CD4-positive, alpha-beta T cell (primary cell): ENCODE measurements around the gene FAM76A. TPM values are rescaled to one million over a fixed set of nuclear protein-coding genes. Genes with fewer than 3 reads are reported as not detected.
"Not testable (repeated sequence)": the region's sequence is repeated elsewhere in the genome, so short reads cannot be mapped to it uniquely, and the experiment has no call there.

ENCODE experiments used
- ATAC-seq: fragments of 200-7000 bp; cut with Tn5 transposase; one replicate; pipeline ENCODE4 v1.10.0; 2022; ENCODE audit warnings: mild to moderate bottlenecking; ENCODE audit not compliant: poor library complexity
- CTCF ChIA-PET: fragments of 350-600 bp; sonication (Branson Sonifier 250); formaldehyde crosslinking; loops from one replicate; lab custom pipeline; 2021; ENCODE audit warnings: antibody characterized with exemption, inconsistent platforms; lab: Charles Lee
- POLR2A ChIA-PET: fragments of 350-600 bp; sonication (Branson Sonifier 250); formaldehyde crosslinking; loops from one replicate; lab custom pipeline; 2021; ENCODE audit warnings: antibody characterized with exemption, inconsistent platforms; lab: Charles Lee
- DNase-seq, 14 experiments: peaks; one replicate each; pipeline ENCODE4 v3.0.0-alpha.2; 2013 to 2020; ENCODE audit warnings: mixed read lengths in 2 of 14
- H3K27ac ChIP-seq, 2 donors: one replicate each; pipeline versions ENCODE4 v1.5.1 to v1.7.0; 2013; ENCODE audit warnings: low read length in 2 of 2, low read depth in 1 of 2, mild to moderate bottlenecking in 1 of 2
- H3K27me3 ChIP-seq, 2 experiments: 1 replicate in 1 of 2; 2 replicates in 1 of 2; pipeline versions ENCODE4 v1.6.1 to v1.7.0; 2013; ENCODE audit warnings: low read length in 2 of 2, control low read depth in 1 of 2, mild to moderate bottlenecking in 1 of 2, moderate library complexity in 1 of 2; ENCODE audit not compliant: insufficient read depth in 2 of 2, control insufficient read depth in 1 of 2
- H3K36me3 ChIP-seq: one replicate; pipeline ENCODE4 v1.6.1; 2013; ENCODE audit warnings: low read length, control low read depth; ENCODE audit not compliant: insufficient read depth
- H3K4me1 ChIP-seq: one replicate; pipeline ENCODE4 v1.6.1; 2013; ENCODE audit warnings: low read length, control low read depth; ENCODE audit not compliant: insufficient read depth
- H3K4me3 ChIP-seq: one replicate; pipeline ENCODE4 v1.5.1; 2013; ENCODE audit warnings: mild to moderate bottlenecking, low read length, moderate library complexity
- H3K9me3 ChIP-seq, 2 experiments: 1 replicate in 1 of 2; 2 replicates in 1 of 2; pipeline versions ENCODE4 v1.6.1 to v1.7.0; 2013; ENCODE audit warnings: low read length in 2 of 2, mild to moderate bottlenecking in 2 of 2, control low read depth in 1 of 2, moderate library complexity in 1 of 2; ENCODE audit not compliant: control insufficient read depth in 1 of 2, insufficient read depth in 1 of 2
- H3K27ac Mint-ChIP-seq: one replicate; pipeline ENCODE4 v1.8.0; 2020; ENCODE audit warnings: mixed read lengths
- H3K27me3 Mint-ChIP-seq: one replicate; pipeline ENCODE4 v1.8.0; 2021; ENCODE audit warnings: mixed read lengths
- H3K36me3 Mint-ChIP-seq: one replicate; pipeline ENCODE4 v1.8.0; 2021; ENCODE audit warnings: low read depth, mixed read lengths
- H3K4me1 Mint-ChIP-seq: one replicate; pipeline ENCODE4 v1.8.0; 2021; ENCODE audit warnings: low read depth, mixed read lengths
- H3K4me3 Mint-ChIP-seq: one replicate; pipeline ENCODE4 v1.8.0; 2020; ENCODE audit warnings: mild to moderate bottlenecking, mixed read lengths
- H3K9me3 Mint-ChIP-seq: one replicate; pipeline ENCODE4 v1.8.0; 2020; ENCODE audit warnings: mixed read lengths
- CTCF ChIP-seq: fragments of 200-600 bp; IDR thresholded peaks from one replicate; pipeline ENCODE4 v1.8.0; 2022; ENCODE audit warnings: antibody characterized with exemption, mild to moderate bottlenecking
- intact Hi-C, 2 experiments: fragments of 100-400 bp; cut with DNase I in 1 of 2; cut with micrococcal nuclease in 1 of 2; formaldehyde crosslinking; loops; one replicate each; pipeline versions ENCODE4 v1.15.1 to v1.9.0; 2023 to 2025; cut with DNase I, micrococcal nuclease
- total RNA-seq, 174 experiments: library from RNA in 2 of 174; stranded (reverse) in 2 of 174; gene quantifications; one replicate each; pipeline ENCODE4 v1.2.3 and lab custom pipeline; 2021 to 2026

FAM76A gene
- total RNA-seq, 2 experiments from 2014 or later, result 26.0 to 28.7 TPM

GRCh38 chr1:27789540-27790041, 63.8 kb downstream of the FAM76A start:
- Histone ChIP-seq H3K4me3 (no peak overlapping the region), H3K4me1 (no peaks in the 10 kb centered on the region), H3K36me3 (peaks cover 35% of the 10 kb centered on the region), H3K9me3 (no peaks in the 10 kb centered on the region), H3K27ac (no peak overlapping the region), H3K27me3 (no peaks in the 10 kb centered on the region)
- no peak overlapping the region for H3K27ac Mint-ChIP-seq
- no peak overlapping the region for H3K4me3 Mint-ChIP-seq
- peaks cover 41% of the 10 kb centered on the region for H3K36me3 Mint-ChIP-seq
- no peaks in the 10 kb centered on the region for H3K27me3 Mint-ChIP-seq
- DNase-seq (peak in 2 of 14 experiments; percentile 23 to 26), ATAC-seq (no peak)
- no peak for TF ChIP-seq CTCF
- H3K9me3 Mint-ChIP-seq, result no peaks in the 10 kb centered on the region
- ChIA-PET CTCF (no interaction called here), POLR2A (interaction anchor here (1.4 kb wide), 1 partner anchor 16 kb away, joined by 3 read pairs; no protein-coding TSS in a partner anchor)
- H3K4me1 Mint-ChIP-seq, result peaks cover 23% of the 10 kb centered on the region
- intact Hi-C loops, result no loop called here

DNA sequence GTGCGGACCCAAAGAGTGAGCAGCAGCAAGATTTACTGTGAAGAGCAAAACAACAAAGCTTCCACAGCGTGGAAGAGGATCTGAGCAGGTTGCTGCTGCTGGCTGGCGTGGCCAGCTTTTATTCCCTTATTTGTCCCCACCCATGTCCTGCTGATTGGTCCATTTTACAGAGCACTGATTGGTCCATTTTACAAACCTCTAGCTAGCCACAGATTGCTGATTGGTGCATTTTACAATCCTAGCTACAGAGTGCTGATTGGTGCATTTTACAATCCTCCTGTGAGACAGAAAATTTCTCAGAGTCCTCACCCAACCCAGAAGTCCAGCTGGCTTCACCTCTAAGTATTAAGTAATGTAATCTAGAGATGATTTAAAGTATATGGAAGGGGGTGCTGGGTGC, 64.5 kb downstream of the FAM76A start:
- H3K27me3 ChIP-seq, H3K9me3 ChIP-seq, CTCF ChIA-PET, ATAC-seq, H3K9me3 Mint-ChIP-seq, H3K27ac ChIP-seq, H3K4me1 ChIP-seq, H3K27ac Mint-ChIP-seq, H3K4me3 ChIP-seq, DNase-seq, H3K4me3 Mint-ChIP-seq, intact Hi-C loops, H3K27me3 Mint-ChIP-seq: not testable (repeated sequence)
- peaks cover 38% of the 10 kb centered on the region for H3K36me3 ChIP-seq
- POLR2A ChIA-PET, result interaction anchor here (1.4 kb wide), 1 partner anchor 17 kb away, joined by 3 read pairs; no protein-coding TSS in a partner anchor
- H3K4me1 Mint-ChIP-seq, result peaks cover 16% of the 10 kb centered on the region
- peaks cover 48% of the 10 kb centered on the region for H3K36me3 Mint-ChIP-seq

- no peak for TF ChIP-seq CTCF
- Mint-ChIP-seq H3K36me3 (peaks cover 69% of the 10 kb centered on the region), H3K4me3 (no peak overlapping the region), H3K27me3 (no peaks in the 10 kb centered on the region), H3K9me3 (no peaks in the 10 kb centered on the region), H3K27ac (no peak overlapping the region), H3K4me1 (no peaks in the 10 kb centered on the region)
- no peak overlapping the region for H3K27ac ChIP-seq
- peaks cover 69% of the 10 kb centered on the region for H3K36me3 ChIP-seq
- no peaks in the 10 kb centered on the region for H3K4me1 ChIP-seq
- intact Hi-C loops, result no loop called here
- no peaks in the 10 kb centered on the region for H3K9me3 ChIP-seq
- ChIA-PET CTCF (no interaction called here), POLR2A (no interaction called here)
- DNase-seq (no peak), ATAC-seq (no peak)
- H3K4me3 ChIP-seq, result no peak overlapping the region
- H3K27me3 ChIP-seq, result no peaks in the 10 kb centered on the region
Observed at GRCh38 chr1:27795601-27796000, 69.8 kb downstream of the FAM76A start.

DNA sequence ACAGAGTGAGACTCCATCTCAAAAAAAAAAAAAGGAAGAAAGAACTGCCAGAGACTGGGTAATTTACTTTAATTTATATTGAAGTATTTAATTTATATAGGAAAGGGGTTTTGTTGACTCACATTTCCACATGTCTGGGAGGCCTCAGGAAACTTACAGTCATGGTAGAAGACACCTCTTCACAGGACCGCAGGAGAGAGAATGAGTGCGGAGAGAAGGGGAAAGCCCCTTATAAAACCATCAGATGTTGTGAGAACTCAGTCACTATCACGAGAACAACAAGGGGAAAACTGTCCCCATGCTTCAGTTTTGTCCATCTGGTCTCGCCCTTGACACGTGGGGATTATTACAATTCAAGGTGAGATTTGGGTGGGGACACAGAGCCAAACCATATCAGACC, 79.0 kb downstream of the FAM76A start:
- H3K9me3 Mint-ChIP-seq, result no peaks in the 10 kb centered on the region
- Histone ChIP-seq H3K4me1 (no peaks in the 10 kb centered on the region), H3K27me3 (no peaks in the 10 kb centered on the region), H3K27ac (no peak overlapping the region), H3K36me3 (peaks cover 50% of the 10 kb centered on the region), H3K9me3 (no peaks in the 10 kb centered on the region), H3K4me3 (no peak overlapping the region)
- no peak for TF ChIP-seq CTCF
- ATAC-seq (no peak), DNase-seq (no peak)
- H3K27ac Mint-ChIP-seq, result no peak overlapping the region
- H3K4me3 Mint-ChIP-seq, result no peak overlapping the region
- intact Hi-C loops, result no loop called here
- CTCF ChIA-PET, result no interaction called here
- H3K4me1 Mint-ChIP-seq, result no peaks in the 10 kb centered on the region
- POLR2A ChIA-PET, result no interaction called here
- no peaks in the 10 kb centered on the region for H3K27me3 Mint-ChIP-seq
- peaks cover 65% of the 10 kb centered on the region for H3K36me3 Mint-ChIP-seq
